ENCODE measurements around the gene KCNQ5.
A peak's percentile ranks its signal among the peaks of the same experiment; 100 is the strongest.

The KCNQ5 gene

DNA sequence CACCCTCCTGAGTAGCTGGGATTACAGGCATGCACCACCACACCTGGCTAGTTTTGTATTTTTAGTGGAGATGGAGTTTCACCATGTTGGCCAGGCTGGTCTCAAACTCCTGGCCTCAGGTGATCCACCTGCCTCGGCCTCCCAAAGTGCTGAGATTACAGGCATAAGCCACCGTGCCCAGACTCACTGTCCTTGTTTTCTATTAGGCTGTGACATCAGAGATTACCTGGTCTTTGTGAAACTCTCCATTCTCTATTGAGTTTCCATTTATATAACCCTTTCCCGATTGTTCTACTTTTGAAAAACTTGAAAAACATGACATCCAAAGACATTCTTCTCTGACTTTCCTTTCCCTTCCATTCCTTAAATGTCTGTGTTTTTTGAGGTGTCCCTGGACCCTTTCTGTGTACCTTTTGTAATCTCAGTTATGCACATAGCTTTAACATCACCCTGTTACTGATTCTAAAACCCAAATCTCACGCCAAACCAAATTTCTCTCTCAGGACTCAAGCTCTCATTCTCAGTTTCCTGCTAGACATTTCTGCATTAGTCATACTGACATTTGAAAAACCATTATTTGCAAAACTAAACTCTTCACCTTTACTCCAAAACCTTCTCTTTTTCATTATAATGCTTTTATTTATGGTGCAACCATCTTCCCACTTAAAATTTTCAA is 466.4 kb downstream of the KCNQ5 start:
- TF ChIP-seq, protein P1, sequence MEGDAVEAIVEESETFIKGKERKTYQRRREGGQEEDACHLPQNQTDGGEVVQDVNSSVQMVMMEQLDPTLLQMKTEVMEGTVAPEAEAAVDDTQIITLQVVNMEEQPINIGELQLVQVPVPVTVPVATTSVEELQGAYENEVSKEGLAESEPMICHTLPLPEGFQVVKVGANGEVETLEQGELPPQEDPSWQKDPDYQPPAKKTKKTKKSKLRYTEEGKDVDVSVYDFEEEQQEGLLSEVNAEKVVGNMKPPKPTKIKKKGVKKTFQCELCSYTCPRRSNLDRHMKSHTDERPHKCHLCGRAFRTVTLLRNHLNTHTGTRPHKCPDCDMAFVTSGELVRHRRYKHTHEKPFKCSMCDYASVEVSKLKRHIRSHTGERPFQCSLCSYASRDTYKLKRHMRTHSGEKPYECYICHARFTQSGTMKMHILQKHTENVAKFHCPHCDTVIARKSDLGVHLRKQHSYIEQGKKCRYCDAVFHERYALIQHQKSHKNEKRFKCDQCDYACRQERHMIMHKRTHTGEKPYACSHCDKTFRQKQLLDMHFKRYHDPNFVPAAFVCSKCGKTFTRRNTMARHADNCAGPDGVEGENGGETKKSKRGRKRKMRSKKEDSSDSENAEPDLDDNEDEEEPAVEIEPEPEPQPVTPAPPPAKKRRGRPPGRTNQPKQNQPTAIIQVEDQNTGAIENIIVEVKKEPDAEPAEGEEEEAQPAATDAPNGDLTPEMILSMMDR (conservative IDR thresholded peaks at IDR 0.05; ENCODE audit: low read length), result no peak
- DNase-seq (ENCODE audit: low read depth), result no peak
- no peak overlapping the region for H3K4me3 ChIP-seq (ENCODE audit: low read length)

DNA sequence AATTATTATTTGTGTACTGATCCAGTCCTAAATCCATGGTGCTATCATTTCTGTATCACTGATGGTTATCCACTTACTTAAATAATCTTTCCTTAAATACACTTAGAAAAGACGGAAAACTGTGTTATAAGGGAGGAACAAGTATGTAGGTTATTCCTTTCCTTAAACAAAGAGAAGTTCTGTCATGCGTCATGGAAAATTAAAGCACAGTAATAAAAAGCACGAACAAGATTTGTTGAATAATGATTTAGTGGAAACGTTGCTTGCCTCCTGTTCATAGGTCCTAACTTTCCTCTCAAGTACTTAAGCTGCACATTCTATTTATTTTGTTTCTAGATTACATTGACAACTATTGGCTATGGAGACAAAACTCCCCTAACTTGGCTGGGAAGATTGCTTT is 483.1 kb downstream of the KCNQ5 start:
- TF ChIP-seq, protein P1 (conservative IDR thresholded peaks at IDR 0.05; ENCODE audit: low read length), result no peak
- no peak for DNase-seq (ENCODE audit: low read depth)
- H3K4me3 ChIP-seq (ENCODE audit: low read length), result no peak overlapping the region

DNA sequence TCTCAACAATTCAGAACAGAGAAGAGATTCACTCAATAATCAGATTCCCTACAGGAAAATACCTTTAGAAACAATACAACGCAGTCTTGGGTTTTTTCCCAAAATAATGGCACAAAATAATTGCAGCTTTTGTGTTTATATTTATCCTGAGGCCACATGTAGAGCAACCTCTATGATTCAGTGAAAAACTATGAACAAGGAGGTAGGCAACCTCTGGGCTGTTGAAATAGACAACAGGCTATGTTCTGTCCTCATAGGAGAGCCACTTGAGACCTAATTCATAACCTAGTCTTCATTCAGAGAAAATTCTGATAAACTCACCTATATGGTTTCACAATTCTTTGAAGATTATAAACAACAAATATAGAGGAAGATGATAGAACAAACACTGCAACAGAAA is 485.2 kb downstream of the KCNQ5 start:
- TF ChIP-seq, protein P1 (conservative IDR thresholded peaks at IDR 0.05; ENCODE audit: low read length), result no peak
- H3K4me3 ChIP-seq (ENCODE audit: low read length), result no peak overlapping the region
- DNase-seq (ENCODE audit: low read depth), result peak; percentile 22

GRCh38 chr6:73108949-73109348 is 487.1 kb downstream of the KCNQ5 start:
- DNase-seq (ENCODE audit: low read depth), result no peak
- TF ChIP-seq, protein P1 (conservative IDR thresholded peaks at IDR 0.05; ENCODE audit: low read length), result no peak
- no peak overlapping the region for H3K4me3 ChIP-seq (ENCODE audit: low read length)

GRCh38 chr6:73109659-73110058 is 487.8 kb downstream of the KCNQ5 start:
- no peak for DNase-seq (ENCODE audit: low read depth)
- H3K4me3 ChIP-seq (ENCODE audit: low read length), result no peak overlapping the region
- TF ChIP-seq, protein P1 (conservative IDR thresholded peaks at IDR 0.05; ENCODE audit: low read length), result no peak

DNA sequence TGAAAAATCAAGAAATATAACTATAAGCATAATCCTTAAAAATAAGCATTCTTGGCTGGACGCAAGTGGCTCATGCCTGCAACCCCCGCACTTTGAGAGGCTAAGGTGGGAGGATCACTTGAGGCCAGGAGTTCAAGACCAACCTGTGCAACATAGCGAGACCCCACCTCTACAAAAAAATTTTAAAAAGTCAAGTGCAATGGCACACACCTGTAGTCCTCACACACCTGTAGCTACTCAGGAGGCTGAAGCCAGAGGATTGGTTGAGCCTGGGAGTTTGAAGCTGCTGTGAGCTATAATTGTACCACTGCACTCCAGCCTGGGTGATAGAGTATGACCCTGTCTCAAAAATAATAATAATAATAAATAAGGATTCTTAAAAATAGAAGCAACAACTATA is 494.5 kb downstream of the KCNQ5 start:
- TF ChIP-seq, protein P1 (conservative IDR thresholded peaks at IDR 0.05; ENCODE audit: low read length), result no peak
- no peak for DNase-seq (ENCODE audit: low read depth)
- no peak overlapping the region for H3K4me3 ChIP-seq (ENCODE audit: low read length)

DNA sequence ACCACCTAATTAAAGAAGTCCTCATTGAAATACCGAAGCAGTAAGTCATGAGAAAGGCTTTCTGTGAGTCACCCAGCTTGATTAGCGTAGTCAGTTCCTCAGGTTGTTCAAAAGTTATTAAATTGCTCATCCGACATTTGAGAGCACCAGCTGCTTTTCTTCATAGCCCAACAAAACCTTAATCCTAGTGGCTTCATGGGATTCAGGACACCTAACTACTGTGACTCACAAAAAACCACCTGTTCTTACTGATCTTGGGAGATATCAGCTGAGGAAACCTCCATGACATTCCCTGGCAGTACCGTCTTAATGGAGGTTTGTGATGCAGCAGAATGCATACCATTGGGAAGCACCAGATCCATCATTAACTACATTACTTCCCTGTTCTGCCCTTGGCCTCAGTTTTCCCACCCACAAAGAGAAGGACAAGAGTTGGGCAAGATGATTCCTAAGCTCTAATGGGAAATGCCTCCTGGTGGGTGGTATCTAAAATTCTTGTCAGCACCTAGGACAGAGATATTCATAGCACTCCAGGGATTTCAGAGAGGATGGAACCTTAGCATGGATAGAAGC is 499.6 kb downstream of the KCNQ5 start:
- peak; percentile 56 for DNase-seq (ENCODE audit: low read depth)
- TF ChIP-seq, protein P1 (conservative IDR thresholded peaks at IDR 0.05; ENCODE audit: low read length), result peak; percentile 31
- H3K4me3 ChIP-seq (ENCODE audit: low read length), result no peak overlapping the region
